GM18505 (cell line): ENCODE data around the gene CACTIN.

Source experiments
- ATAC-seq: cut with Tn5 transposase; IDR thresholded peaks from one replicate; pipeline ENCODE4 v1.9.1; 2021; ENCODE audit not compliant: unreplicated experiment
- POLR2A ChIP-seq: IDR thresholded peaks from 4 replicates; pipeline ENCODE4 v1.6.1; 2011; ENCODE audit warnings: borderline replicate concordance; ENCODE audit not compliant: insufficient read depth, insufficient read length; ENCODE audit errors: extremely low read depth

The CACTIN gene

DNA sequence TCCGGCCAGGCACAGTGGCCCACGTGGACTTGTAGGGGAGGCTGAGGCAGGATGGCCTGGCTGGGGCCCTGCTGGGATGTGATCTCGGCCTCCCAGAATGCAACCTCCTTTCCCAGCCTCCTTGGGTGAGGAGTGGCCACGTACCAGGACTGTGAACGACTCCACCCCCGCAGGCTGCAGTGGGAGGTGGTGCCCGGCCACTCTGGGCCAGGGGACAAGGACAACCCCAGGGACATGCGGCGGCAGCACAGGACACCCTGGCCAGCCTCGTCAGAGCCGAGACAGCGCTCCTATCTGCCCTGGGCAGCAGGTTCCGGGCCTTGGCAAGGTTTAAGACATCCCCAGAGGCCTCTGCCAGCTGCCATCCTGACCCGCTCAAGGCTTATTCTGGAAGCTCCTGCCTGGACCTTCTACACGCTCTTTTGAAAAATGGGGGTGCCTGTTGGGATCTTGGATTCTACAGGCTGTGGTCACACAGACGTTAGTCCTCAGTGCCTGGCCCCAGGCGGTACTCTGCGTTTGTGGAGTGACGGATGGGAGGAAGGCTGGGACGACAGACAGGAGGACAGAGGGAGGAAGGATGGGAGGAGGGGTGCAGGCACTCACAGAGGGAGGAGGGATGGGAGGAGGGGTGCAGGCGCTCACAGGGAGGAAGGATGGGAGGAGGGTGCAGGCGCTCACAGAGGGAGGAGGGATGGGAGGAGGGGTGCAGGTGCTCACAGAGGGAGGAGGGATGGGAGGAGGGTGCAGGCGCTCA lies 19.9 kb upstream of the CACTIN start:
- no peak for ATAC-seq
- TF ChIP-seq POLR2A = no peak

DNA sequence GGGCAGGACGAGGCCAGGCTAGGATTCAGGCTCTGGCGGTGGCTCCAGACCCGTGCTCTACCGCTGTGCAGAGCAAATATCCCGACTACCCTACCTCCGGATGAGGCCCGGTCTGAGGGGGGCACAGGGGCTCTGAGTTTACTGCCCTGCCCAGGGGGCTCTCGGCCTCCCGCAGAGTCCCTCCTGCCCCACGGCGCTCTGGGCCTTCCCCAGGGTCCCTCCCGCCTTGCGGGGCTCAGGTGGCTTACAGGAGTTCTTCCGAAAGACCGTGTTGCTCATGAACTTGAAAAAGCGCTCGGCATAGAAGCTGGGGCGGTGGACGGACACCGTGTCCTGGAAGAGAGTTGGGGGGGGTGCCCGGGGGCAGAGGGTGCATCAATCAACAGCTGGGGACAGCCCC lies 19.1 kb upstream of the CACTIN start:
- ATAC-seq = no peak
- TF ChIP-seq POLR2A = no peak

DNA sequence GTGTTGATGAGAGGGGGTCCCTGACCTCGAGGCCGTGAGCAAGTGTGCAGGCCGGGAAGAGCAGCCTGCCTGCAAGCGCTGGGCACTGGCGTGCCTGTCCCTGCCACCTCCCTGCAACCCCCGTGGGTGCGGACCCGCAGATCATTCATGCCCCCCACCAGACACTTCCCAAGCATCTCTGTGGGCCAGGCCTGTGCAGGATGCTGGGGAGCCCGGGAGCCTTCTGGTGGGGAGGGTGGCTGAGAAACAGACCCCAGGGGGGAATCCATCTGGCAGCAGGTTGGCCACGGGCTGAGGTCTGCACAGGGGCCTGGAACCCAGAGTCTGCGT lies 18.4 kb upstream of the CACTIN start:
- TF ChIP-seq POLR2A = no peak

GRCh38 chr19:3644351-3645066 lies 17.9 kb upstream of the CACTIN start:
- no peak for ATAC-seq
- no peak for TF ChIP-seq POLR2A

More for the DNA sequence above, 18.4 kb upstream of the CACTIN start:
- no peak for ATAC-seq

DNA sequence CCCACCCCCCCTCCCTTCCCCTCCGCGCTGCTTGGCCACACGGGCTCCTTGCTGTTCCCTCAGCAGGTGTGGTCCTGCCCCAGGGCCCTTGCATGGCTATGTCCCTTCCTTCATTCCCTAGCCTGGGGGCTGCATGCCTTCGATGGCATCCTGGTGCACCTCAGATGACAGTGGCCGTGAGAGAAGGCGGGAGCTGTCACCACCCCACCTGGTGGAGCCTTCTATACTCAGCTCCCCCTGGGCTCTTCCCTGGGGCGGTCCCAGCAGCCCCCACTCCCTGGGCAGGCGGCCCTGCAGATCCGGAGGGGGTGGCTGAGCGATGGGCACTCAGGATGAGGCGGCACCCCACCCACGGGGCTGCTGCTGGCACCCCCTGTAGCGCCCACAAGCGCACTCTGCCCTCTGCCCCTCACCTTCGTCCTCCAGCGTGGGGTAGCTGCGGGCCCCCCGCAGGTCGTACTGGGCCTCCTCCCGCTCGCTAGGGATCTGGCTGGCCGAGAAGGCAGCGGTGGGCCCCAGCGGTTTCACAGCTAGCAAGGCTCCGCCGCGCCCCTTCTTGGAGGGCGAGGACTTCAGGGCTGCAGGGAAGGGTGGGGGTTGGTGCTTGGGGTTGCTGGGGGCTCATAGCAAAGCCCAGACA lies 17.2 kb upstream of the CACTIN start:
- TF ChIP-seq POLR2A = no peak
- ATAC-seq = no peak

DNA sequence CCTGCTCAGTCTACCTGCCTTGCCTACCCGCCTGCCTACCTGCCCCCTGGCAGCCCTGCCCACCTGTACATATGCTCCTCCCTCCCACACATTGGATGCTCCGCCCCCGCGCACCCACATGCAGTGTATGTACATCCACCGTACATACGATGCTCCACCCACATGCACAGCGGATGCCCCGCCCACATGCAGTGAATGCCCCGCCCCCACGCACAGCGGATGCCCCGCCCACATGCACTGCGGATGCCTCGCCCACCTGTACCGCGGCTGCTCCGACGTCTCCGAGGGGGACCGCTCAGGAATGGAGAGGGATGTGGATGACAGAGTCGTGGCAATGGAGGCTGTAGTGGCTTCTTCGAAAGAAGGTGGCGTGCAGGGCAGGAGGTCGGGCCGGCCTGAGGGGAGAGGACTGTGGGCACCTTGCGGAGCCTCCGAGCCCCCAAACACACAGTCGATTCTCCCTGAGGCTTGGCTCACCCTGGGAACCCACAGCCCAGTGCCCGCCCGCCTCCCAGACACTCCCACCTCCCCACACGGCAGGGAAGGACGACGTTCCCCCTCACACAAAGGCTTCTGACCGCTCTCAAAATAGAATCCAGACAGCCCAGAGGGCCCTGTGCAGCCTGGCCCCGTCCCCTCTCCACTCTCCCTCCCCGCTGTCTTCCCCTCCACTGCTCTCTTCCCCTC lies 16.5 kb upstream of the CACTIN start:
- TF ChIP-seq POLR2A = no peak
- no peak for ATAC-seq

GRCh38 chr19:3642296-3642695 lies 15.7 kb upstream of the CACTIN start:
- ATAC-seq = no peak
- TF ChIP-seq POLR2A = no peak

DNA sequence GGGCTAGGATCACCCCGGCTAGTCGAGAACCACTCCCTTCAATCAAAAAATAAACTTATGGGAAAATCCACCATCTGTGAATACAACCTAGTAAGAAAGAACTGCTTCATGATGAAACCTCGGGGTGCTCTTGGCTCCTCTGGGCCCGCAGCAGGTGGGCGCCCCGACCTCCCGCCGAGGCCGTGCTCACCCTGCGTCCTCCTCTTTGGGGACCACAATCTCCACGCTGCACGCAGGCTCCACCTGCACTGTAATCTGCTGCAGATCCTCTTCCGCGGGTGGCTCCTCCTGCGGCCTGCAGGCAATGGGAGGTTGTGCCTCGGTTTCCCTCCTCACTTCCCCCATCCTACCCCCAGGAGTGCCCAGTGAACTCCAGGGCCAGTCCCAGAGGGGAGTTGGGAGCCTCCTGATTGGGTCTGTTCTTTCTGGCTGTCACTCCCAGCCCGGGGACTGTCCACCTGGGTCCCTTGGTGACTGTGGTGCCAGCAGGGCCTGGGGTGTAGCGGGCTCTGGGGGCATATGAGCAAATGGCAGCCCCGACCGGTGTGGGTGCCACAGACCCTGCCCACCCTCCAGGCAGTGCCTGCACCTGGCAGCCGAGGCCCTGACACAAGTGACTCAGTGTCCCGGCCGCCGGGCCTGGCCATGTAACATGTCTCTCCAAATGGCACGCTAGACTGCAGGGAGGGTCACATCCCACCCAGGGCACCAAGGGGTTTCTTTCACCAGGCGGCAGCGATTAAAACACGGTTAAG lies 15.1 kb upstream of the CACTIN start:
- TF ChIP-seq POLR2A = no peak
- ATAC-seq = no peak

GRCh38 chr19:3639479-3639878 lies 12.9 kb upstream of the CACTIN start:
- no peak for TF ChIP-seq POLR2A
- no peak for ATAC-seq

- no peak for ATAC-seq
- no peak for TF ChIP-seq POLR2A
Measured at GRCh38 chr19:3638208-3639193, 11.9 kb upstream of the CACTIN start.

- TF ChIP-seq POLR2A = no peak
- no peak for ATAC-seq
Measured at GRCh38 chr19:3637621-3638020, 11.0 kb upstream of the CACTIN start.

DNA sequence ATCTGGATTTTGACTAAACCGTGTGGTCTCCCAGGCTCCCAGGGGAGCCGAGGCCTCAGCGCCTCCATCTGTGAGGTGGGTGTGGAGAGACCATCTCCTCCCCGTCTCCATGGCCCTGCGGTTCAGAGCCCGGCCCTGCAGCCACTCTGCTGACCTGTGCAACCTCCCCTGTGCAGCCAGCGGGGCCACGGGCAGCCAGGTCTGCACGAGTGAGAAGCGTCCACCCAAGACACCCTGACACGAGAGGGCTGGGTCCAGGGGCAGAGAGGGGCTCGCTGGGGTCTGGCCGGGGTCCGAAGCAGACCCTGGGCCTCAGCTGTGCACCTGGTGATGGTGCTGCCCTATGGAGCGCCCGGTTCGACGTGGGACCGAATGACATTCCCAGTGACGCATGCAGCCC lies 10.4 kb upstream of the CACTIN start:
- no peak for ATAC-seq
- TF ChIP-seq POLR2A = no peak
